ENCODE data around the gene SLC9C1.

The SLC9C1 gene
- total RNA-seq: 0.04 to 0.05 reads per million in 2 donors

- no peak for DNase-seq
Measured at GRCh38 chr3:112293368-112294321, at the start of gene SLC9C1. Gene SLC9C1, minus strand, starts transcription at chr3:112294216. Its CDS starts 7,425 bp downstream, at chr3:112286791.

DNA sequence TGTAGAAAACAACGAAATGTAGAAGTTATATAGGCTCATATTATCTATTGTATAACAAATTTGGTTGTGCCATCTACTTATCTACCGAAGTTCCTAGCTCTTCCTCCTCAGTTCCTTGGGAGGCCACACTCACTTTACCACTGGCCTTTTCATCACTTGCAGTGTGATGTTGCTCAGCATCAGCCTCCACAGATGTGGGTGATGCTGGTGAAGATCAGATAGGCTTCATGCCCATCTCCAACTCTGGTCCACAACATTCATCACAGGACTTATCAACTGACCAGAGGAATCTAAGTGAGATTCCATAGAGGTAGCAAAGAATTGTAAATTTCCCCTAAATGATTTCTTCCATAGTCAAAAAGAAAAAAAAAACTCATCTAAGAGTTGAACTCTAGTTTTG, 47.4 kb upstream of the SLC9C1 start:
- DNase-seq: no peak

DNA sequence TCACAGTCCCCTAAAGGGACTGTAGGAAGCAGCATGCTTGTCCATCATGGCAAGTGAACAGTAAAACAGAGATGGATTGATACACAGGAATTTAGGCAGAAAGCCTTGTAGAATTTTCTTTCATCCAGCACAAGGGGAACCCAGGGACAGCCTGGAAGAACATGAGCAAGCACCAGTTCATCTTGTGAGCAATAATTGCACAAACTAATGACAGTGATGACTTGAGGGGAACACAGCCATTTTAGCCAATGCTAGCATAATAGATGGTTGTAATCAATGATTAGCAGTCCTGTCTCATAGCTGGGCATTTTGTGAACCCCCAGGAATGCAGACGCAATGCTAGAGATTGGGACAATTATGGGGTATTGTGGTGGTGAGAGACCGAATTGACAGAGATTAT, 45.6 kb upstream of the SLC9C1 start:
- DNase-seq: no peak

GRCh38 chr3:112339134-112339533, 45.1 kb upstream of the SLC9C1 start:
- no peak for DNase-seq

DNA sequence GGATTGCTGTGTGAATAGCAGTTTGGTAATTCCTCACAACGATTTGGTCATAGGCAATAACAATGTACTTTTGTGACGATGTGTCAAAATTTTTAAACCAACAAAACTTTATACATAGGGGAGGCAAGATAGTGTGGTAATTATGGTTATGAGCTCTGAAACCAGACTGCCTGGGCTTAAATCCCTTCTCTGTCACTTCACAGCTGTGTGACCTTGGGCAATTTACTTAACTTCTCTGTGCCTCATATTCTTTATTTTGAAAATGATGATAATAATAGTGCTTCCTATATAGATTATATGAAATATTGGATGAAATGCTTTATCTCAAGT, 44.7 kb upstream of the SLC9C1 start:
- no peak for DNase-seq

GRCh38 chr3:112338021-112338726, 44.2 kb upstream of the SLC9C1 start:
- no peak for DNase-seq

DNA sequence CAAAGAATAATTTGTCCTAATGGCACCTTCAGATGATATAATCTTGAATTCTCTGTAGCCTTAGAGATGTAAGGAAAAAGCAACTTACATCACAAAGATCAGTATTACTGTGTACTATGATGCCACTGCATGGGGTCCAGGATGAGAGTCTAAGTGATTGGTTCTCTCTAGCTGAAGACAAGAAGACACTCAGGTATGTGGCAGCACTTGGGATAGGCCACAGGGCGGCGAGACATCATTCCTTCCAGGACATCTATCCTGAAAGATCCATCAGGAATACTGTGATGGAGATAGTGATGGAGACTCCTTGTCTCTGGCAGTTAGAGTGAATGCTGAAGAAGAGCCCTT, 41.4 kb upstream of the SLC9C1 start:
- DNase-seq: no peak

- DNase-seq: no peak
Measured at GRCh38 chr3:112334691-112335433, 40.8 kb upstream of the SLC9C1 start.

DNA sequence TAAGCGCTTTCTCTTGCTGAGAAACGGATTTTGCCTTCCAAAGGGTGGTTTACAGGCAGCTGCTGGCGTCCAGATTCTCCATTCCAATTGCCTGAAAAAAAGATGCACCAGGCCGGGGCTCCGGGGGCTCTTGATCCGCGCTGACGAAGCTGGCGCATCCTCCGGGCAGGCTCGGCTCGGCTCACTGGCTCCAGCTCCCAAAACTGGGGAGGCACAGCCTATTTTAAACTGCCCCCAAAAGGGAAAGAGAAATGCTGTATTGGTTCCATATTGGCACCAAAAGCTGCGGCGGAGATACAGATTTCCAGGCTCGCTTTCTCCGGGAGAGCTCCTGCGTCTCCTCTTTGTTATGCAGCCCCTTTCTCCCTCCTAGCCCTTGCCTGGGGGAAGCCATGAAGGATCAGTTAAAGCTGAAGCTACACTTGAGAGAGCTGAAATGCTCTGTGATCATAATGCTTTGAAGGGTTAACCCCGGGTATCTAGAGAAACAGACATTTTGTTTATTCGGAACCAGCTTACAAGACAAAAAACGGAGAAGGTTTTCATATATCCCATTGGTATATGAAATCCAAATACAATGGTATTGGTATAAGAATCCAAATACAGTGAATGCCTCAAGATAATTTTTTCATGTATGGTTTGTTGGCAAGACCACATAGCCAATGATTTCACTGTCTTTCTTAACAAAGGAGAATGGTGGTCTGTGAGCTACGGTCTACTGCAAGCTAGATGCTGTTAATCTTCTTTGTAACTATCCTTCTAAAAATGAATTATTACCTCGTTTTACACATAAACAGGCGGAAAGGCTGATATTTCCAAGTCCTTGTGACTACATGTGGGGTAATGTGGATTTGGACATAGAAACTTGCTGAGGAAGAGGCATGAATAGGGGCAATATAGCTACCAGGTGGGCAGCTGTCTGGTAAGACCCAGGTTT, 39.6 kb upstream of the SLC9C1 start:
- DNase-seq: no peak

DNA sequence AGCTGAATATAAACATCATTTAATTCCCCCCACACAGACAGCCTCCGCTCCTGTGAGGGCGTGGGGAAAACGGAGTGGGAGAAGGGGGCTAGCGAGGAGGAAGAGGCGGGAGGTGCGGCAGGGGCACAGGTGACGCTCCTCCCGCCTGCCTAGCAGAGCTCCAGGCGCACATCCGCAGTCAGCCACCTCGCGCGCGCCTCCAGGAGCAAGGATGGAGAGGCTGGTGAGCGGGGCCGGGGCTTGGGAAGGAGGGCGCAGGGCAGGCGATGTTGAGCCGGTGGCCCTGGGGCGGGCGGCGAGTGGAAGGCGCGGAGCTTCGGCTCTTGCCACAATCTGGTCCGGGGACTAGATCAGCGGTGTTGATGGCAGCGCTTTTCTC, 39.0 kb upstream of the SLC9C1 start, which contains the start of gene CD200:
CD200 (plus strand) TSS at position 155 of the 379 bp plus-strand sequence; CDS start at position 212, 57 bp downstream.
- DNase-seq: peak; percentile 15

GRCh38 chr3:112331851-112332250, 37.8 kb upstream of the SLC9C1 start:
- DNase-seq: no peak

DNA sequence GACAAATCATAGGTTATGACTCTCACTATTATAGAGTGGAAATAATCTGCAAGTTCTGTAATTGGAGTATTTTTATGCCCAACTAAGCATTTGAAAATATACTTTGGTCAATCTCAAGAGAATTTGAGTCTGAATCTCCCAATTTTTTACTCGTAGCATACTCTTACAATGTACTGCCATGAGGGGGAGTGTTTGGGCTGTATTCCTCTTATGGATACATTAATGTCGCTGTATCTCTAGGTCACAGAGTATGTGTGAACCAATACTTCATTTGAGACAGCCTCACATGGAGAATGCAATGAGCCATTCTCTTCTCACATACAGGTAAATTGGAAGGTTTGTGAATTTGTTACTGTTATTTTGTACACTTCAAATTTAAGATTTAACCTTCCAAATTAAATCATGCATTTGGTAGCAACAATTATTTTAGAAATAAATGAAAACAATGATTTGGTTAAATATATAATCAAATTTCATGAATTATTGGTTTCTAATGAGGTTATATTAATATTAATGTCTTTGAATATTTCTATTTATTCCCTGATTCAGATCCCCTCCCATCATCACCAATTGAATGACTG, 33.4 kb upstream of the SLC9C1 start:
- DNase-seq: no peak

DNA sequence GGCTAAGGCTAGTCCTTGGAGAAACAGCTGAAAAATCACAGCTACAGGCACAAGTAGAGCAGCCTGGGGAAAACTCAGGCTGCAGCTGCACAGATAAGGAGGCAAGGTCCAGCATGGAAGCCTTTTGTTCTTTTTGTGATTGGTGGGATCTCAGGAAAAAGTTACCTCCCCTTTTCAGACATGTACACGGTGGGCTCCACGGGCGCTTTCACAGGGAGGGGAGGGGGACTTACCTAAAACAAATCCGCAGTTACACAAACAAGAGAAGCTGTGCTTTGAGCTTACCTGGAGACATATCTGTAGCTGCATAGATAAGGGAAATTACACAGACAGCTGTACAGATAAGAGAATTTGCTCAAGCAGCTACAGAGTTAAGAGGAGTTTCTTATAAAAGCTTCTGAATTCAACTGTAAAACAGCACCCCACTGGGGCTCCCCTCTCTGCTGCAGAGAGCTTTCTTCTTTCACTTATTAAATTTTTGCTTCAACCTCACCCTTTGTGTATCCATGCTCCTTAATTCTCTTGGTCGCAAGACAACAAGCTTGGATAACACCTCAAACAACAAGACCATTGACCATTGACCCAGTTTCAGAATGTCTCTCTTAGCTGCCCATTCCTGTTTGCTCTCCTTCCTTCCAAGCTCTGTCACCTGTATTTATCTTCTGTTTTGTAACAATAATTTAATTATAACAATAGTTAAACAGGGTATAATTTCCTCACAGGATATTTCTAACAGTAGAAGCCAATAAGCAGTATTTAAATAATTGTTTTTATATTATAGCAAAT, 28.0 kb upstream of the SLC9C1 start:
- no peak for DNase-seq

DNA sequence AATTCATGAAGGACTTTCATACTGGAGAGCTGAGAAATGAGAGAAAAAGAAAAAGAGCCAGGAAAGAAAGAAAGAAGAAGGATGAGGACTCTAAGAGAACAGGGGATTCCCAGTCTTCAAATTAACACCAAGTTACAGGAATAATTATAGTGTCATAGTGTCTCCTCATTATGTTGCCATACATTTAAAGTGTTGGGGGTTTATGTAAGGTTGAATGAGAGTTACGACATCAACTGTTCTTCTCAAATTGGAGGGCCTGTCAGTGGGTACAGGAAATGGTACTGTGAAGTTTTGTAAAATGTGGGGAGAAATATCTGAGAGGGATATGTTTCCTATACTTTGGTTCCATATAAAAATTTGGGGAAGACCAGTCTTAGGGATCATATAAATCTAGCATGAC, 26.7 kb upstream of the SLC9C1 start:
- DNase-seq: no peak

- DNase-seq: no peak
Measured at GRCh38 chr3:112319516-112320276, 25.7 kb upstream of the SLC9C1 start.

DNA sequence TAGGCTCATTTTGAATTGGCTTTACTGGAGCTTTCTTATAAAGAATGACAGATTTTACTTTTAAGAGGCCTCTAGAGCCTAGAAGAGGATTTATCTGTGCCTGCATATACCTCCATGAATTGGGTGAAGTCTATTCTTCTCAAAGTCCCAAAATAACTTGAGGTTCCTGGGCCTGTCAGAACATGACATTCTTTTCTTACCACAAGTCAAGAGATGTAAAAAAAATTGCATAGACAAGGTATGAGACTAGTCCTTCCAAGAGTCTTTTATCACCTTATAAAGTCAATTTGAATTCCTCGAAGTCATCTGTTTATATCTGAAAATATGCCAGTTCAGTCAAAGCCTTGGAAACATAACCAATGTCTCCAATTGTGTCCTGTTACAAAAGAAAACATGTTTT, 21.8 kb upstream of the SLC9C1 start:
- no peak for DNase-seq

DNA sequence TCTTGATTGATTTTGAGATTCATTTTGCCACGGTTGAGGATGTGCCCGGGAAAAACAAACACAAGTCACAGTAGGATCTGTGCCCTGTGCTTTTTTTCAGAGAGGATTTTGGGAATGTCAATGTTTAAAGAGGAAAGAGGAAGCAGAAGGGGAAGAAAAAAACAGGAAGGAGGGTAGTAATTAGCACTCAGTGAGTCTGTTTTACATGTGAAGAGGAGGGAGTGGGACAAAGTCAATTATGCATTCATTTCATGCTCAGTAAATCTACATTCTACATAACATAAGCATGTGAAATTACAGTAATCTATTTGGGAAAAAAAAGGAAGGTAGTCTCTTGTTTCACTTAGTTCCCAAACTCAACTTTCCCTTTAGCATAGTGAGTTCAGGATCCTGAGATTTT, 20.6 kb upstream of the SLC9C1 start:
- DNase-seq: no peak

DNA sequence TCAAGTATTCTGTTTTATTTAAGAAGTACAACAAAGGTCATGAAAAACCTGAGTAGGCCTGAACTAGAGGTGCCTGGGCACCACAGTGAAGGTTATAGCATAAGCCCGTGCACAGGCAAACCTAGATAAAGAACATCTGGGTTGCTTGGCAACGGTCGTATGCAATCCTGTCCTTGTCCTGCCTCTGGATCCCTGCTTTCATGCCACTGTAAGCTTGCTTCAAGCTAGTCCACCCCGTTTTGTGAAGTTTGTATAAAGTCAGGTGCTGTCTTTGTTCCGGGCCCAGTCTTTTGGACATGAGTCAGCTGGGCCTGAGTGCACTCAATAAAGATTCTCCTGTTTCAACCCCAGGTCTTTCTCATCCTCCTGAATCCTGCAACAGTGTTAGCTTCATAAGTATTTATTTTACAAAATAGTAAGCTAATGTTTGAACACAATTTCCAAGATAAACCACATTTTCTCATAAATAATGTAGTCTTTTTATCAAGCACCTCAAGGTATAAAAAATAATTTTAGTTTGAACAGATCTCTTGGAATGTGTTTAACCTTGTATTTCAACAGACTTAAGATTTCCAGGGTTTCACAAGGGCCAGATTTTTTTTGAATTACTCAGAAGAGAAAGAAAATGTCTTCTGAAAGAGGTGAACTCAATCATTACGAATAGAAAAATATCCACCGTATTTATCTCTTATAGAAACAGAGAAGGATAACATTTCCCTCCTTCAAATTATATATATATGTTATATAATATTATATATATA, 14.3 kb upstream of the SLC9C1 start:
- no peak for DNase-seq

- no peak for DNase-seq
Measured at GRCh38 chr3:112307557-112307956, 13.5 kb upstream of the SLC9C1 start.
